KMS-11 (cell line): ENCODE measurements around the gene SLC16A6.

Source experiments
- H2AFZ ChIP-seq: fragments of 200-600 bp; sonication (generic); 2 replicates; pipeline ENCODE4 v1.6.1; 2016; ENCODE audit warnings: antibody characterized with exemption, mixed run types, low read depth
- H3K27ac ChIP-seq: fragments of 200-600 bp; sonication (generic); 2 replicates; pipeline ENCODE4 v1.6.1; 2016; ENCODE audit warnings: mild to moderate bottlenecking, mixed run types
- H3K27me3 ChIP-seq: fragments of 200-600 bp; sonication (generic); 2 replicates; pipeline ENCODE4 v1.6.1; 2017; ENCODE audit warnings: mild to moderate bottlenecking, low read depth, mixed run types, moderate library complexity; ENCODE audit not compliant: insufficient read depth
- H3K36me3 ChIP-seq: fragments of 200-600 bp; sonication (generic); 2 replicates; pipeline ENCODE4 v1.6.1; 2017; ENCODE audit warnings: mild to moderate bottlenecking, mixed run types; ENCODE audit not compliant: insufficient read depth
- H3K4me1 ChIP-seq: fragments of 200-600 bp; sonication (generic); 2 replicates; pipeline ENCODE4 v1.6.1; 2016; ENCODE audit warnings: mild to moderate bottlenecking, low read depth, mixed run types; ENCODE audit not compliant: poor library complexity, severe bottlenecking
- H3K4me2 ChIP-seq: fragments of 200-600 bp; sonication (generic); 2 replicates; pipeline ENCODE4 v1.7.0; 2016; ENCODE audit warnings: mild to moderate bottlenecking, mixed run types
- H3K4me3 ChIP-seq: fragments of 200-600 bp; sonication (generic); IDR thresholded peaks from 2 replicates; pipeline ENCODE4 v1.6.1; 2017; ENCODE audit warnings: low read depth, low read length, mixed read lengths; ENCODE audit not compliant: insufficient read depth
- H3K79me2 ChIP-seq: fragments of 200-600 bp; sonication (generic); 2 replicates; pipeline ENCODE4 v1.6.1; 2016; ENCODE audit warnings: low read depth, mixed run types; ENCODE audit not compliant: insufficient read depth
- H3K9ac ChIP-seq: fragments of 200-600 bp; sonication (generic); 2 replicates; pipeline ENCODE4 v1.6.1; 2016; ENCODE audit warnings: mild to moderate bottlenecking, mixed run types
- H4K20me1 ChIP-seq: fragments of 200-600 bp; sonication (generic); 2 replicates; pipeline ENCODE4 v1.6.1; 2016; ENCODE audit warnings: mild to moderate bottlenecking, mixed run types; ENCODE audit not compliant: insufficient read depth
- CTCF ChIP-seq: fragments of 200-600 bp; sonication (generic); conservative IDR thresholded peaks from 2 replicates; pipeline ENCODE4 v1.6.1; 2017; ENCODE audit warnings: low read depth, mild to moderate bottlenecking, antibody characterized with exemption, low read length, moderate library complexity, mixed read lengths

Gene SLC16A6

GRCh38 chr17:68291836-68292688, 1.1 kb upstream of the SLC16A6 start:
- H3K36me3 ChIP-seq, result no peaks in the 10 kb centered on the region
- TF ChIP-seq CTCF, result 0 out of 2 replicates have a peak, but pooled peaks have one; percentile 20
- H3K27ac ChIP-seq, result peak overlapping the region; percentile 90
- H3K79me2 ChIP-seq, result no peaks in the 10 kb centered on the region; the same call in 1 of the 2 replicates
- peak overlapping the region; percentile 71 for H3K4me2 ChIP-seq
- no peaks in the 10 kb centered on the region for H3K27me3 ChIP-seq
- peaks cover 20% of the 10 kb centered on the region for H3K4me1 ChIP-seq
- H3K4me3 ChIP-seq, result no peak overlapping the region
- peak overlapping the region; percentile 98 for H3K9ac ChIP-seq
- H2AFZ ChIP-seq, result peak overlapping the region; percentile 64
- no peaks in the 10 kb centered on the region for H4K20me1 ChIP-seq

GRCh38 chr17:68290268-68290954, 516 bp downstream of the SLC16A6 start:
- TF ChIP-seq CTCF, result no peak
- peak overlapping the region; percentile 90 for H3K27ac ChIP-seq
- no peak overlapping the region for H3K4me3 ChIP-seq
- H3K4me2 ChIP-seq, result peak overlapping the region; percentile 72
- peak overlapping the region; percentile 98 for H3K9ac ChIP-seq
- H3K36me3 ChIP-seq, result no peaks in the 10 kb centered on the region
- peak overlapping the region; percentile 64 for H2AFZ ChIP-seq
- no peaks in the 10 kb centered on the region for H4K20me1 ChIP-seq
- H3K79me2 ChIP-seq, result no peaks in the 10 kb centered on the region; the same call in 1 of the 2 replicates
- peaks cover 20% of the 10 kb centered on the region for H3K4me1 ChIP-seq
- no peaks in the 10 kb centered on the region for H3K27me3 ChIP-seq

GRCh38 chr17:68289936-68290267, 1.0 kb downstream of the SLC16A6 start:
- peak overlapping the region; percentile 64; the same call in 1 of the 2 replicates for H2AFZ ChIP-seq
- H3K4me3 ChIP-seq, result no peak overlapping the region
- no peaks in the 10 kb centered on the region for H4K20me1 ChIP-seq
- peak overlapping the region; percentile 98; the same call in 1 of the 2 replicates for H3K9ac ChIP-seq
- peak overlapping the region; percentile 72 for H3K4me2 ChIP-seq
- no peak for TF ChIP-seq CTCF
- H3K27me3 ChIP-seq, result no peaks in the 10 kb centered on the region
- H3K4me1 ChIP-seq, result peaks cover 20% of the 10 kb centered on the region
- no peaks in the 10 kb centered on the region for H3K36me3 ChIP-seq
- H3K27ac ChIP-seq, result peak overlapping the region; percentile 90
- H3K79me2 ChIP-seq, result no peaks in the 10 kb centered on the region; the same call in 1 of the 2 replicates

- H2AFZ ChIP-seq, result no peak overlapping the region
- H4K20me1 ChIP-seq, result no peaks in the 10 kb centered on the region
- H3K27me3 ChIP-seq, result no peaks in the 10 kb centered on the region
- H3K27ac ChIP-seq, result no peak overlapping the region
- no peak overlapping the region for H3K4me3 ChIP-seq
- peak overlapping the region; percentile 72; the same call in 1 of the 2 replicates for H3K4me2 ChIP-seq
- H3K36me3 ChIP-seq, result no peaks in the 10 kb centered on the region
- peaks cover 20% of the 10 kb centered on the region for H3K4me1 ChIP-seq
- H3K79me2 ChIP-seq, result no peaks in the 10 kb centered on the region; the same call in 1 of the 2 replicates
- no peak overlapping the region for H3K9ac ChIP-seq
- TF ChIP-seq CTCF, result no peak
These were observed 1.5 kb downstream of the SLC16A6 start for GRCh38 chr17:68289473-68289872.
